Testis (tissue), 3 donors: ENCODE measurements around the gene SERPINA9. TPM values are rescaled to one million over a fixed set of nuclear protein-coding genes. Genes with fewer than 3 reads are reported as not detected.

Experiments used
- polyA plus RNA-seq: library from polyadenylated mRNA; stranded (reverse); fragments of 350-450 nt; fragmentation: Illumina TruSeq; extraction: RNeasy Lipid Tissue Mini Kit (QIAGEN cat#74804); gene quantifications from one replicate; pipeline ENCODE4 v1.2.3, GENCODE V29; 2014; ENCODE audit warnings: low read depth, low replicate concordance; ENCODE audit not compliant: insufficient read depth
- total RNA-seq, 2 donors: library from RNA; depleted of rRNA; stranded (reverse); fragments of >200 nt; gene quantifications; one replicate each; pipeline ENCODE4 v1.2.3, GENCODE V29; 2016

The SERPINA9 gene
- total and polyA plus RNA-seq, 3 donors from 2014 or later = not detected

Other genes with a start within 250 kb of the SERPINA9 start
- not detected for gene SERPINA10, start 182.9 kb downstream of the SERPINA9 start, total RNA-seq
- not detected for gene SERPINA10, start 182.9 kb downstream of the SERPINA9 start, polyA plus RNA-seq
- gene SERPINA6, start 152.9 kb downstream of the SERPINA9 start, total RNA-seq = not detected
- 1.8 TPM for gene SERPINA6, start 152.9 kb downstream of the SERPINA9 start, polyA plus RNA-seq
- gene SERPINA2, start 109.5 kb downstream of the SERPINA9 start, total RNA-seq = not detected
- gene SERPINA2, start 109.5 kb downstream of the SERPINA9 start, polyA plus RNA-seq = not detected
- 1 to 10 TPM; 1.0 to 2.2 TPM for gene SERPINA1, start 87.6 kb downstream of the SERPINA9 start, total RNA-seq
- 123 TPM for gene SERPINA1, start 87.6 kb downstream of the SERPINA9 start, polyA plus RNA-seq
- gene SERPINA11, start 23.4 kb downstream of the SERPINA9 start, total RNA-seq = not detected
- not detected for gene SERPINA11, start 23.4 kb downstream of the SERPINA9 start, polyA plus RNA-seq
- under 1 TPM; 0.25 to 0.47 TPM for gene SERPINA12, start 33.3 kb upstream of the SERPINA9 start, total RNA-seq
- gene SERPINA12, start 33.3 kb upstream of the SERPINA9 start, polyA plus RNA-seq = not detected
- gene SERPINA4, start 85.2 kb upstream of the SERPINA9 start, total RNA-seq = under 1 TPM in 1 of 2 donors, not detected in 1; 0.19 TPM
- 0.25 TPM for gene SERPINA4, start 85.2 kb upstream of the SERPINA9 start, polyA plus RNA-seq
- 1,000 to 10,000 TPM in 1 of 2 donors, 100 to 1,000 TPM in 1; 940 to 1,154 TPM for gene SERPINA5, start 105.2 kb upstream of the SERPINA9 start, total RNA-seq
- gene SERPINA5, start 105.2 kb upstream of the SERPINA9 start, polyA plus RNA-seq = 1,170 TPM
- gene SERPINA3, start 136.2 kb upstream of the SERPINA9 start, total RNA-seq = 100 to 1,000 TPM in 1 of 2 donors, 10 to 100 TPM in 1; 27.4 to 238 TPM
- 28.2 TPM for gene SERPINA3, start 136.2 kb upstream of the SERPINA9 start, polyA plus RNA-seq